NCI-H146 treated with DMSO at 0.1 percent for 48 hours (cell line): ENCODE data around the gene CDC42EP3.

Source experiments
- DNase-seq: peaks from one replicate; lab custom pipeline; 2025; ENCODE audit not compliant: unreplicated experiment; lab: John Stamatoyannopoulos, UW

The CDC42EP3 gene

GRCh38 chr2:37671009-37671815 is at the start of gene CDC42EP3:
CDC42EP3 (minus strand) TSS chr2:37671642; CDS start chr2:37646587, 25,055 bp downstream.
- DNase-seq: peak; percentile 41

- no peak for DNase-seq
Observed at GRCh38 chr2:37721201-37721560, 49.7 kb upstream of the CDC42EP3 start.

GRCh38 chr2:37720533-37721200 is 49.2 kb upstream of the CDC42EP3 start:
- DNase-seq: no peak

- no peak for DNase-seq
Observed at GRCh38 chr2:37718515-37719161, 47.2 kb upstream of the CDC42EP3 start.

- DNase-seq: no peak
Observed at GRCh38 chr2:37713258-37713700, 41.8 kb upstream of the CDC42EP3 start.

- DNase-seq: no peak
Observed at GRCh38 chr2:37711831-37712230, 40.4 kb upstream of the CDC42EP3 start.

GRCh38 chr2:37711308-37711731 is 39.9 kb upstream of the CDC42EP3 start:
- no peak for DNase-seq

GRCh38 chr2:37709111-37709510 is 37.7 kb upstream of the CDC42EP3 start:
- no peak for DNase-seq

GRCh38 chr2:37708146-37708545 is 36.7 kb upstream of the CDC42EP3 start:
- no peak for DNase-seq

- no peak for DNase-seq
Observed at GRCh38 chr2:37707393-37707792, 36.0 kb upstream of the CDC42EP3 start.

- DNase-seq: no peak
Observed at GRCh38 chr2:37706334-37707183, 35.1 kb upstream of the CDC42EP3 start.

- no peak for DNase-seq
Observed at GRCh38 chr2:37705191-37705590, 33.7 kb upstream of the CDC42EP3 start.

- DNase-seq: no peak
Observed at GRCh38 chr2:37698931-37699481, 27.6 kb upstream of the CDC42EP3 start.

- DNase-seq: no peak
Observed at GRCh38 chr2:37695336-37695735, 23.9 kb upstream of the CDC42EP3 start.

GRCh38 chr2:37692711-37693110 is 21.3 kb upstream of the CDC42EP3 start:
- no peak for DNase-seq

GRCh38 chr2:37689751-37690150 is 18.3 kb upstream of the CDC42EP3 start:
- DNase-seq: no peak

- DNase-seq: no peak
Observed at GRCh38 chr2:37688771-37689468, 17.5 kb upstream of the CDC42EP3 start.

- no peak for DNase-seq
Observed at GRCh38 chr2:37686792-37687526, 15.5 kb upstream of the CDC42EP3 start.

GRCh38 chr2:37684809-37685208 is 13.4 kb upstream of the CDC42EP3 start:
- no peak for DNase-seq
